Measurements from ENCODE around the gene FBXL13.
A peak's percentile ranks its signal among the peaks of the same experiment; 100 is the strongest.
"Not testable (repeated sequence)": the region's sequence is repeated elsewhere in the genome, so short reads cannot be mapped to it uniquely, and the experiment has no call there.

Gene FBXL13

DNA sequence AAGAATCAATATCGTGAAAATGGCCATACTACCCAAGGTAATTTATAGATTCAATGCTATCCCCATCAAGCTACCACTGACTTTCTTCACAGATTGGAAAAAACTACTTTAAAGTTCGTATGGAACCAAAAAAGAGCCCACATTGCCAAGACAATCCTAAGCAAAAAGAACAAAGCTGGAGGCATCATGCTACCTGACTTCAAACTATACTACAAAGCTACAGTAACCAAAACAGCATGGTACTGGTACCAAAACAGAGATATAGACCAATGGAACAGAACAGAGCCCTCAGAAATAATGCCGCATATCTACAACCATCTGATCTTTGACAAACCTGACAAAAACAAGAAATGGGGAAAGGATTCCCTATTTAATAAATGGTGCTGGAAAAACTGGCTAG lies 53.7 kb downstream of the FBXL13 start:
- not testable (repeated sequence) for DNase-seq

DNA sequence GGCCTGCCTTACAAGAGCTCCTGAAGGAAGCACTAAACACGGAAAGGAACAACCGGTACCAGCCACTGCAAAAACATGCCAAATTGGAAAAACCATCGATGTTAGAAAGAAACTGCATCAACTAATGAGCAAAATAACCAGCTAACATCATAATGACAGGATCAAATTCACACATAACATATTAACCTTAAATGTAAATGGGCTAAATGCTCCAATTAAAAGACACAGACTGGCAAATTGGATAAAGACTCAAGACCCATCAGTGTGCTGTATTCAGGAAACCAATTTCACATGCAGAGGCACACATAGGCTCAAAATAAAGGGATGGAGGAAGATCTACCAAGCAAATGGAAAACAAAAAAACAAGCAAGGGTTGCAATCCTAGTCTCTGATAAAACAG lies 56.3 kb downstream of the FBXL13 start:
- not testable (repeated sequence) for DNase-seq

DNA sequence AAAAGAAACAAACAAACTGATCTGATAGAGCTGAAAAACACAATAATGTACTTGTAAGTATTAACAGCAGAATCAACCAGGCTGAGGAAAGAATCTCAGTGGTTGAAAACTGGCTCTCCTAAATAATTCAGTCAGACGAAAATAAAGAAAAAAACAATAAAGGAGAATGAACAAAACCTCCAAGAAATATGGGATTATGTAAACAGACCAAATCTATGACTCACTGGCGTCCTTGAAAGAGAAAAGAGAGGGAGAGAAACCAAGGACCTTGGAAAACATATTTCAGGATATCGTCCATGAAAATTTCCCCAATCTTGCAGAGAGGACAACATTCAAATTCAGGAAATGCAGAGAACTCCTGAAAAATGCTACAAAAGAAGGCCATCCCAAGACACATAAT lies 62.9 kb downstream of the FBXL13 start:
- DNase-seq, result no peak

DNA sequence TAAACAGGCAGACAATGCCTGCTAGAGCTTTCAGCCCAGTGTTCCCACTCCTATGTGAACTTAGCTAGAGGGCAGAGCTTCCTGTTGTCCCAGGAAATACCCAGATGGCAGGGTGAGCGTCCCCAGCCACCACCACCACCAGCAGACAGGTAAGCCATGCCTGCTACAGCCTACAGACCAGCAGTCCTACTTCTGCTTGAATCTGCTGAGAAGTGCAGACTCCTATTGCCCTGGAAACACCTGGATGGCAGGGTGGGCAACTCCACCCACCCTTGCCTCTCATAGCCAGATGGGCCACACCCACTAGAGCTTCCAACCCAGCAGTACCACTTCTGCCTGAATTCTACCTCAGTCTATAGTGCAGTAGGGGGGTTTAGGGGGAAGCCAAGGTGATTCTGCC lies 64.4 kb downstream of the FBXL13 start:
- no peak for DNase-seq

DNA sequence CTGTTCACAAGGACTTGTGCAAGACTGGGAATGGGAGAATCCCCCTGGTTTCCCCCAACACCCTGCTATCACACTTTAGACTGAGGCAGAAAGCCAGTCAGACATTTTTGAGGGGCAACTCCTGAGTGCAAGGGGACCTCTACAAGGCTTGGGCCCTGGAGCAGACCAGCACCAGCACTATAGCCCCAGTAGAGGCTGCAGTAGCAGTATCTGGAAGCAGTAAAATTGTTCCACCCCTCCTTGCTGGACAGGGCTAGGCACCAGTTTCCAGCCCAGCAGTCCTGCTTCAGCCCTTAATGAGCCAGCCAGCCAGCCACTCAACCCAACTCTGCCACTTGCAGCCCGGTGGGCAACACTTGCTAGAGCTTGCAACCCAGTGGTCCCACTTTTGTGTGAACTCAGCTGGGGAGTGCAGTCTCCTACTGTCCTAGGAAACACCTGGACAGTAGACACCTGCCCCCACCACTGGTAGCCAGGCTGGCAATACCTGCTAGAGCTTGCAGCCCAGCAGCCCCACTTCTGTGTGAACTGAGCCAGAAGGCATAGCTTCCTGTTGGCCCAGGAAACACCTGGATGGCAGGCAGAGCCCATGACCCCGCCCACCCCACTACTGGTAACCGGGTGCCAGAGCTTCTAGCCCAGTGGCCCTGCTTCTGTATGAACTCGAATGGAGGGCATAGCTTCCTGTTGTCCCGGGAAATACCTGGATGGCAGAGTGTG lies 65.0 kb downstream of the FBXL13 start:
- peak; percentile 67 for DNase-seq

DNA sequence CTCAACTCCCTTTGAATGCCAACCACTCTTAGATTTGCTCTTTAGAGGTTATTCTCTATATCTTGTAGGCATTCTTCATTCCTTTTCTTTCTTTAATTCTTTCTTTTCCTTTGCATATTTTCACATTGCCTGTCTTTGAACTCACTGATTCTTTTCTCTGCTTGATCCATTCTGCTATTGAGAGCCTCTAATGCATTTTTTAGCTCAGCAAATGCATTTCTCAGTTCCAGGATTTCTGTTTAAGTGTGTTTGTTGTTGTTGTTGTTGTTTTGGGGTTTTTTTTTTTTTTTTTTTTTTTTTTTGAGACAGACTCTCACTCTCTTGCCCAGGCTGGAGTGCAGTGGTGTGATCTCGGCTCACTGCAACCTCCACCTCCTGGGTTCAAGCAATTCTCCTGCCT lies 71.6 kb downstream of the FBXL13 start:
- DNase-seq, result no peak

DNA sequence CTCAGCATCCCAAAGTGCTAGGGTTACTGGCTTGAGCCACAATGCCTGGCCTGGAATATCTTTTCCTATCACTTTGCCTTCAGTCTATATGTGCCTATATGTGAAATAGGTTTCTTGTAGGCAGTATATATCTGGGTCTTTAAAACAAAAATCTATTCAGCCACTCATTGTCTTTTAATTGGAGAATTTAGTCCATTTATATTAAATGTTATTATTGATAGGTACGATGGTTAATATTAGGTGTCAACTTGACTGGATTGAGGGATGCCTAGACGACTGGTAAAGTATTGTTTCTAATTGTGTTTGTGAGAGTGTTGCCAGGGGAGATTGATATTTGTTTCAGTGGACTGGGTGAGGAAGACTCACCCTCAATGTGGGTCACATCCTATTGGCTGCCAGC lies 73.4 kb downstream of the FBXL13 start:
- no peak for DNase-seq

DNA sequence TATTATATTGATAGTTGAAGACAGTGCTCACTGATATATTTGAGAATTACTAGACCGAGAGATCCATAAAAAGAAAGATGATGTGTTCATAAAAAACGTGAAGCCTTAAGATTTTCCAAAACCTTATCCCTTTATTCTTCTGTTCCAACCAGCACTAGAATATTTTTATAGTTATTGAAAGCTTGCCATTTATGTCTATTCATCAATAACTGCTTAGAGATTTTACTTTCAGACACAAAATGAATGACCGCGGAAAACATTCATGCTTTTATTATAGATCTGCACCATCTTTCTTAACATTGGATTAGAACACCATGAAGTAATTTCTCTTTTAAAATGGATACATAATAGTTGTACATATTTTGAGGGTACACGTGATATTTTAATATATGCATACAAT lies 77.6 kb downstream of the FBXL13 start:
- no peak for DNase-seq

DNA sequence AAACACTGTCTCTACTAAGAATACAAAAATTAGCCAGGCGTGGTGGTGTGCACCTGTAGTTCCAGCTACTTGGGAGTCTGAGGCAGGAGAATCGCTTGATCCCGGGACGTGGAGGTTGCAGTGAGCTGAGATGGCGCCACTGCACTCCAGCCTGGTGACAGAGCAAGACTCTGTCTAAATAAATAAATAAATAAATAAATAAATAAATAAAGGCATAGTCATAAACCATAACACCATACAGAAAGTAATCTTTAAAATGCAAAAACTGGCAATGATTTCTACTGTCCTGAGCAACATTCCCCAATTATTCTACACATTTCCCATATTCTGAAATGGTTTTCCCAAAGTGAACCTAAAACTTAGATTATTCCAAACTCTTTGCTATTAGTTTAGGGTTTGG lies 79.0 kb downstream of the FBXL13 start:
- DNase-seq, result not testable (repeated sequence)

DNA sequence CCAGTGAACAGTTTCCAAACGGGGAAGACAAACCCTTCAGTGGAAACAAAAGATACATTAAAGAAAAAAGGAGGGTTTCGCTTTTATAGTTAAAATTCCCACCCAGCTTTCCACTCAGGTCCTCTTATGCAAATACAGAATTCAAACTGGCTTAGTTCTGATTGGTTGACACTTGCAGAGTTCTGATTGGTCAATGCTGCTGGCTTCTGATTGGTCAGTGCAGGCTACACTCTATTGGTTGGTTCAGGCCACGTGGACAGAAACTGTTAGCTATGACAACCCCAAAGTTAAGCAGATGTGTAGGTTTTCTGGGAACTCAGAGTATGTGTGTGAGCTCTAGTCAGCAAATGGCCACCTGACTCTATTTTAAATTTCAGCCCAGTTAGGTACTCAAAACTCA lies 80.0 kb downstream of the FBXL13 start:
- no peak for DNase-seq

DNA sequence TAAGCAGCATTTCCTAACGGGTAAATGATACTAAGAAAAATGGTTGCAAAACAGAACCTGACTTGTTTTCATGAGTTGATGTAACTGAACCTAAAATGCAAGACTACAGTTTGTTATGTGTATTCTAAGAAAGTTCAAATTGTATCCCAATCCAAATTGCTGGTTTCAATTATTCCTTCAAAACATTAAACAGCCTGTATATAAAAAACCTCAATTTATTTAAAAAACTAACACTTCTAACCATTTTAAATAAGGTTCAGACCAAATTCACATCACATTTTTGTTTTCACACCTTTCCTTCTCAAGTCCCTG lies 80.9 kb downstream of the FBXL13 start:
- no peak for DNase-seq

DNA sequence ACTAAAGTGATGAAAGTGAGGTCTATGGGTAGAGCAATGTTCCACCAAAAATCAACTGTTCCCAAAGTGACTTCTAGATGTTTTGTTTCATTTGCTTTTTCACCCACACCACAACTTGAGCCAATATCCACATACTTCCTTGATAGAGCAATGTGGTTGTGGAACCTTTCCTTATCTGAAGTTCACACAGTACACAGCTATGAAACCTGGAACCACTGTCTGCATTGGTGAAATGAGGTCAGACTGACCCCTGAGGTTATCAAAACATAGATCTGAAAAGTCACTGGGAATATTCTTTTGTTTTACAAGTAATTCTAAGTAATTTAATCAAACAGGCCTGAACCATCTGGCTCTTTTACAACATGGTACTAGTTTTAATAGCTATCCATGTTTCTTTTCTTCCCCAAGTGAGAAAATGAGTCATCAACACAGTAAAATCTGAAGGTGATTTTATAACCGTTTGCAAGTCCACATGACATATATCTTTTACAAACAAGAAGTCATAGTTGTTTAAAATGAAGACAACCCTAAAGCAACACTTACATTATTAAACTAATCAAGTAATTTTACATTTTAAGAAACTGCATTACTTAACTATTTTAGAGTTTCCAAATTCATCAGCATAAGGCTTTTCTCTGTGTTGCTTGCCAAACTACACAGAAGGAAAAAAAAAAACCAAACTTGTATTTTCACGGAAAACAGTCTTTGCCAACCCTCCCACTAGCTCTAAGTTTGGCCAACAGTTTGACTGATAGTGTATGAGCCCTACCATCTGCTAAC lies 81.5 kb downstream of the FBXL13 start:
- no peak for DNase-seq

DNA sequence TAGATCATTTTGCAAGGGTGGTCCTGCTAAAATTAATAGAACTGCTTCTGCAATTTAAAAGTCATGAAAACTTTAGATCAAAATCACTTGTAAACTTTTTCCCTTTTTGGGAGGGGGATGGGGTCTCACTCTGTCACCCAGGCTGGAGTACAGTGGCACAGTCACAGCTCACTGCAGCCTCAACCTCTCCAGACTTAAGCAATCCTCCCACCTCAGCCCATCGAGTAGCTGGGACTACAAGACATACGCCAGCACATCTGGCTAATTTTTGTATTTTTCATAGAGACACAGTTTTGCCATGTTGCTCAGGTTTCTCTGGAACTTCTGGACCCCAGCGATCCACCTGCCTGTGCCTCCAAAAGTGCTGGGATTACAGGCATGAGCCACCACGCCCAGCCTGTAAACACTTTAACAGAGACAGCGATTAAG lies 82.1 kb downstream of the FBXL13 start:
- no peak for DNase-seq

DNA sequence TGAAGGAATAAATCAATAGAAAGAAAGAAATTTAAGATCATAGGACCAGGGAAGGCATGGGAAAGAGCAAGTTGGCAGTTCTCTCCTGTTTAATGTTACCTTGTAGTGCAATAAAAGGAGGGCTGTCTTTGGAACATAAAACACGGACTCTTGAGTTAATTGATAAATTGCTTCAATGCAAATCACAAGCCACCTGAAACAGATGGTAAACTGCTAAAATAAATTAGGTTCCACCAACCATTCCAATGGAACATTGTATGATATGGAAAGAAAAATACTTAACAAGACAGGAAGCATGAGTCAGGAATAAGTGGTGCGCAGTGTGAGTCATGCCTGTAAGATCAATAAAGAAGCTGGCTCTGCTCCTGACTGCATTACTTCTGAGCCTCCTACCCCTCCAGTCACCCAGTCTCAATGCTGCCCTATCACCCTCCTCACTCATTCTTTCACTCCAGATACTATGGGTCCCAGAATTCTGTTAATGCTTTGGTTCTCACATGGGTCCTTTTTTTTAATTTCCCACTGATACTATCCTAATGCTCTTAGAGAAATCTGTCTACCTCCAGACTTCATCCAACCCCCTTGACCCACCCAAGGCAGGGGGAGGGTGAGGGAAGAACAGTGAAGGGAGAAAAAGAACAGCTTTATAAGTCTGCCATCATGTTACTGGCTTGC lies 82.9 kb downstream of the FBXL13 start:
- DNase-seq, result peak; percentile 12

DNA sequence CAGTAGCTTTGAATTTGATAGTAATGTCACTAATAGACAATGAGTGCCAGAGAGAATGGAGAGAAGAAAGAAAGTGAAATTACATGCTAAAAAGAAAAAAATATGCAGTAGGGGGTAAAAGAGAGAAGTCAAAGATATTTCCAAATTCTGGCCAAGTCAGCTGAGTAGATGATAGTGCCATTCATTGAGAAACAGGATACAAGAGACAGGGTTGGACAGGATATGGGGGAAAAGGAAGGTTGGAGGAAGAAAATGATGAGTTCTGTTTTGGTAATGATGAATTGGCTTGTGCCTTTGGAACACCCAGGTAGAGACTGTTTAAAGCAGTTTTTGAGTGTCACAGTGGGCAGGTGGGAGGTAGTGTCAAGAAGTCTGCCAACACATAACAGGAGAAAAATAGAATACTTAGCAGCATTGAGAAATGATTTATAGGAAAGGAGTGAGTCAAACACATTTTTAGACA lies 83.5 kb downstream of the FBXL13 start:
- DNase-seq, result no peak

DNA sequence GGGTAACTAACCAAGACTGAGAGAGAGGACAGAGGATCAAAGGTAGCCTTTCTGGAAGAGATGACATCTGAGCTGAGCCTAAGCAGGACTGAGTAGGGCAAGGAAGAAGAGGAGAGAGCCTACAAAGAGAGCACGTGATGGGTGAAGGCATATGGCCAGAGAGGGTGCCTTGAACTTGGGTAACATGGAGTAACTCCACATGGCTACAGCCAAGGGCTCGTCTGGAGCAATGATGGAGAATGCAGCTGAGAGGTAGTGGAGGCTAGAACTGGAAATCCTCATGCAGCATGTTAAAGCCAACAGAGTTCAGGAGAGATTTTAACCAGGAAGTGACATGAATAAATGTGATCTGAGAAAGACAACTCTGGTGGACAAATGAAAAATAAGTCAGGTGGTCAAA lies 84.0 kb downstream of the FBXL13 start:
- DNase-seq, result no peak

DNA sequence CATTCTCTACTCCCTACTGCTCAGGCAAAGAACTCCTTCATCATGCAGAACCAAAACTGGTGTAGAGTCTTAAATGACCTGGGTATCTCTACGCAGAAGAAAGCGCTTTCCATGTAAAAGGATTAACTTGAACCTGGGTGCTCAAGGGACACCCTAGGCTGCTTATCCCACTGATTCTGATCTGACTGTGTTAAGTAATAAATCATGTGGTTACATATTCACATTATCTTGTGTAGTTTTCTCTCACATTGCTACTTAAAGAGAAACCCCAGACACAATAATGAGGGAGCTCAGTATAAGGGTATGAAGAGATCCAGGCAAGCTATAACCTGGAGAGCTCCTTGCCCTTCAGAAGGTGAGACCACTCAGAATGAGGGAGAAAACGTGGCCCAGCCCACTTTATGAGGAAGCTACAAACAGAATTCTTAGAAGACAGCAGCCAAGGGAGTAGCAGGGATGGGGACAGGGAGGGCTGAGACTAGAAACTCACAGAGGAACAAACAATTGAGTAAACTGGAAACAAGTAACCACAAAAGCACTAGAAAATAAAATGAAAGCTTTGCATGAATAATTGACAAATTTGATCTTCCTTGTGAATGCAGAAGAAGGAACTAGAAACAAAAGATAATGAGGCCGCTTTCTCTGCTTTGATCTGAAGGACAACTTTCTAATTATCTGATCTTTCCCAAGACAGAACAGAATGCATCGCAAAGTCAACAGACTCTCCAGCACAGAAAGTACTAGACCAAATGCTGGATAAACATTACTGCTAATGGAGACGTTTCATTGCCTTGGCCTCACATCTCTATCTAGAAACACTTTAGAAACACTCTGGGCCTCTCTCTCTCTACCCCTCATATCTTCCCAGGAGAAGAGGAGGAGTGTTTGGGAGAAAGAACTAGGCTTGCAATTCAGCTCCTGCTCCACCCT lies 85.7 kb downstream of the FBXL13 start:
- DNase-seq, result no peak

DNA sequence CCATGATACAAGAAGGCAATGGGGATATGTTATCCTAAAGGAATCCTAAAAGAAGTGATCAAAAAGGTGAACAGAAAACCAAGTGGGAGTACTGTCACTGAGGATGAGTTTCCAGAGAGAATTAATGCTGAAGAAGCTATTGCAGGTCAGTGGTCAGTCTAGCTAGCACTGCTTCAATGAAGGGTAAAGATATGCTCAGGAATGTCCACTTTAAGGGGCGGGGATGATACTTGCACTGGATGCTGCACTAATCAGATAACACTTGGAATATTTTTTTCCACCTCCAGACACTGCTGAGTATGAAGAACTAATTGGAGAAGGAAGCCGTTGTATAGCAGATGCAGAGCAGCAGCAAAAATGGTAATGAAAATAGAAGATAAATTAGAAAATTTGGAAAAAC lies 86.5 kb downstream of the FBXL13 start:
- no peak for DNase-seq

DNA sequence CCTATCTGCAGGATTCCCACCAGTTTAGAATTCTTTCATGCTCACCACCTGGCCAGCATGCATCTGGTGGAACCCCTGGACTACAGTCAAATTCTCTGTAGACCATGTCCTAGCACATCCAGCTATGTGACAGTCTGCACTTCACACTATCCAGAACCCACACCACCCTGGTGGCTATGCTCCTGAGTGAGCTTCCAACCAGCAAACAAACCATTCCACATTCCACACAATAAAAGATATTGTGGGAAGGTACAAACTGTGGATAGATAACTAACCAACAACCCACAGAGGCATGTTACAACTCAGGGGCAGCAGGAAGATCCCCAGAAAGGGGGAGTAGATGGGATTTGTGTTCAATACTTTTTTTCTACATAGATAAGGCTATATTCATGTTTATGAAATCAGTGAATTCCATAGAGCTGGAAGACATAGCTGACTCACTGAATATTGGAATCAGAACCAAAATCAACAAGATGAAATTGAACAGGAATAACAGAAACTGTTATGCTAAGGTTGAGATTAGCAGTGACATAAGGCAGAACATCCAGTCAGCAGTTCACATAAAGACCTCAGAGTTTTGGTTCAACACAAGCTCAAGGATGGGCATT lies 89.3 kb downstream of the FBXL13 start:
- no peak for DNase-seq

DNA sequence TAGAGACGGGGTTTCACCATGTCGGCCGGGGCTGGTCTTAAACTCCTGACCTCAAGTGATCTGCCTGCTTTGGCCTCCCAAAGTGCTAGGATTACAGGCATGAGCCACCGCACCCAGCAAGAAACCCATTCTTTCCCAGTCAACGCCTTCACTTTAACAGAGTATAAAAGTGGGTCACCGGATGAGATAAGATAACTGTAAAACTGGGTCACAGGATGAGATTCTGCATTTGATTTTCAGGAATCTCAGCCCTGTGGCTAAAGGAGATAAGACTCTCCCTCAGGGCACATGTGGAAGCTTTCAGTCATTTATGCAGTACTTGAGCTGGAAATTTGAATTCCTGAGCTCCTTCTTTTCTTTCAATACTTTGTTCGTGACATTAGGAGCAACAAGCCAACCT lies 91.0 kb downstream of the FBXL13 start:
- DNase-seq, result no peak

DNA sequence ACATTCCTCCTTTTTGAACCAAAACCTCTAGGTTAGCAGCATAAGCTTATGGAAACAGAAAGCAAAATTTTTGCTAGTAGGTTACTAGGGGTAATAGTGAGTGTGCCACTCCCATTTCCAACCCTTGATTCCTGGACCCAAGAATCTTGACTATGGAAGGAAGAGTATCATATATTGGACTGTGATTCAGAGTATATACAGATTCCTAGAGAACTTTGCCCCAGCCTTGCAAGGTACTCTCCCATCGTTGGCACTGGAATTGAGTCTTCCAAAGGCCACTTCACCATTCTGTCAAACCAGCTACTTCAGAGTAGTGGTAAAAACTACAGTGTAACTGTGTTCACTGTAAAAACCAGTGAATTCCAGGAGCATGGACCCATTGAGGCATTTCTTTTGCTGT lies 92.4 kb downstream of the FBXL13 start:
- no peak for DNase-seq

DNA sequence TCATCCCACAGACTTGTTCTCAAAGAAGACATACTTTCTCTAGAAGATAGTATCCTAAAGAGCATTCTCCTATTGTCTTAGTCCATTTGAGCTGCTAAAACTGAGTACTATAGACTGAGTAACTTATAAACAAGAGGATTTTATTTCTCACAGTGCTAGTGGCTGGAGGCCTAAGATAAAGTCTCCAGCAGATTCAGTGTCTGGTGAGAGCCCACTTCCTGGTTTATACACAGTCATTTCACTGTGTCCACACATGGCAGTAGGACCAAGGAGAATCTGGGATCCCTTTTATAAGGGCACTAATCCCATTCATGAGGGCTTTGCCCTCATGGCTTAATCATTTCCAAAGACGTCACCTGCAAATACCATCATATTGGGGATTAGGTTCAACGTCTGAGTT lies 93.1 kb downstream of the FBXL13 start:
- DNase-seq, result no peak

DNA sequence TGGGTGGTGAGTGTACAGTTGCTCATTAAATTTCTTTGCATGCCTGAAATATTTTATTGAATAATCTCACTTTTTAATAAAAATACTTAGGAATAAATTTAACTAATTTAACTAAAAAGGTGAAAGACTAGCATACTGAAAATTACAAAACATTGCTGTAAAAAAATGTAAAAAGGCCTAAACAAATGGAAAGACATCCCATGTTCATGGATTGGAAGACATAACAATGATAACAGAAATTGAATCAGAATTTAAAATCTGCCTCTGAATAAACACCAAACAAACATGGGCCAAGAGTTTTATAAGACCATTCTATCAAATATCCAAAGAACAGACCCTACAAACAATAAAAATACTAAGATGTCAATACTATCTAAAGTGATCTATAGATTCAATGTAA lies 94.9 kb downstream of the FBXL13 start:
- no peak for DNase-seq

Measured in NCI-H2029 (cell line).